Suprapubic skin (tissue), 4 donors: ENCODE data around the gene VSTM2B.

ENCODE experiments used
- POLR2A ChIP-seq, 2 donors: fragments of 450-650 bp; IDR thresholded peaks; one replicate each; pipeline ENCODE4 v1.6.1; 2017; ENCODE audit warnings: antibody characterized with exemption in 2 of 2, mild to moderate bottlenecking in 2 of 2, moderate library complexity in 2 of 2
- POLR2AphosphoS5 ChIP-seq, 3 donors: sonication (generic); formaldehyde crosslinking; IDR thresholded peaks; one replicate each; pipeline ENCODE4 v1.6.1; 2017; ENCODE audit warnings: antibody characterized with exemption in 3 of 3
- TF ChIP-seq, protein P1 (sequence below), 2 donors: fragments of 200-600 bp in 1 of 2; fragments of 450-650 bp in 1 of 2; sonication (generic) in 1 of 2; IDR thresholded peaks; one replicate each; pipeline ENCODE4 v1.5.1; 2016 to 2019; ENCODE audit warnings: antibody characterized with exemption in 2 of 2, mild to moderate bottlenecking in 1 of 2, moderate library complexity in 1 of 2

DNA sequence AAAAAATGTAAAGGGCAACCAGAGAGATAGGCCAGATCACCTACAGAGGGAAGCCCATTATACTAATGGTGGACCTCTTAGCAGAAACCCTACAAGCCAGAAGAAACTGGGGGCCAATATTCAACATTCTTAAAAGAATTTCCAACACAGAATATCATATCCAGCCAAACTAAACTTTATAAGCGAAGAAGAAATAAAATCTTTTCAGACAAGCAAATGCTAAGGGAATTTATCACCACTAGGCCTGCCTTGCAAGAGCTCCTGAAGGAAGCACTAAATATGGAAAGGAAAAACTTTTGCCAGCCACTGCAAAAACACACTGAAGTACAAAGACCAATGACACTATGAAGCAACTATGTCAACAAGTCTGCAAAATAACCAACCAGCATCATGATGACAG, 28.4 kb downstream of the VSTM2B start:
- TF ChIP-seq, protein P1, sequence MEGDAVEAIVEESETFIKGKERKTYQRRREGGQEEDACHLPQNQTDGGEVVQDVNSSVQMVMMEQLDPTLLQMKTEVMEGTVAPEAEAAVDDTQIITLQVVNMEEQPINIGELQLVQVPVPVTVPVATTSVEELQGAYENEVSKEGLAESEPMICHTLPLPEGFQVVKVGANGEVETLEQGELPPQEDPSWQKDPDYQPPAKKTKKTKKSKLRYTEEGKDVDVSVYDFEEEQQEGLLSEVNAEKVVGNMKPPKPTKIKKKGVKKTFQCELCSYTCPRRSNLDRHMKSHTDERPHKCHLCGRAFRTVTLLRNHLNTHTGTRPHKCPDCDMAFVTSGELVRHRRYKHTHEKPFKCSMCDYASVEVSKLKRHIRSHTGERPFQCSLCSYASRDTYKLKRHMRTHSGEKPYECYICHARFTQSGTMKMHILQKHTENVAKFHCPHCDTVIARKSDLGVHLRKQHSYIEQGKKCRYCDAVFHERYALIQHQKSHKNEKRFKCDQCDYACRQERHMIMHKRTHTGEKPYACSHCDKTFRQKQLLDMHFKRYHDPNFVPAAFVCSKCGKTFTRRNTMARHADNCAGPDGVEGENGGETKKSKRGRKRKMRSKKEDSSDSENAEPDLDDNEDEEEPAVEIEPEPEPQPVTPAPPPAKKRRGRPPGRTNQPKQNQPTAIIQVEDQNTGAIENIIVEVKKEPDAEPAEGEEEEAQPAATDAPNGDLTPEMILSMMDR (IDR thresholded peaks at IDR 0.05): no peak
- TF ChIP-seq POLR2A (IDR thresholded peaks at IDR 0.05) (no peak), POLR2AphosphoS5 (IDR thresholded peaks at IDR 0.05) (no peak)
